GM12878 (cell line): ENCODE results near the gene EEF2K.
A peak's percentile ranks its signal among the peaks of the same experiment; 100 is the strongest.

Experiments used
- CBX5 ChIP-seq: sonication (generic); IDR thresholded peaks from 2 replicates; pipeline ENCODE4 v1.6.1; 2016; ENCODE audit warnings: low read depth, moderate library complexity, mild to moderate bottlenecking, inconsistent platforms
- CEBPB ChIP-seq, 2 experiments: fragments of 150-350 bp in 1 of 2; IDR thresholded peaks; 2 replicates each; pipeline ENCODE4 v1.6.1; 2012 to 2014; ENCODE audit warnings: low read depth in 2 of 2, low read length in 2 of 2, borderline replicate concordance in 1 of 2, inconsistent platforms in 1 of 2
- CTCF ChIP-seq, 3 experiments: IDR thresholded peaks in 2 of 3; conservative IDR thresholded peaks in 1 of 3; 2 replicates each; pipeline ENCODE4 v1.5.1; 2011; ENCODE audit warnings: low read depth in 3 of 3, low read length in 3 of 3, mild to moderate bottlenecking in 3 of 3, control low read depth in 2 of 3, moderate library complexity in 2 of 3, inconsistent platforms in 1 of 3, mixed read lengths in 1 of 3; ENCODE audit not compliant: control insufficient read depth in 2 of 3, insufficient read depth in 1 of 3; ENCODE audit errors: extremely low read depth in 1 of 3
- MYC ChIP-seq: IDR thresholded peaks from 2 replicates; pipeline ENCODE4 v1.6.1; 2011; ENCODE audit warnings: mild to moderate bottlenecking, low read length, moderate library complexity, inconsistent platforms; ENCODE audit not compliant: insufficient read depth, insufficient replicate concordance, insufficient read length, severe bottlenecking
- SIX5 ChIP-seq: IDR thresholded peaks from 2 replicates; pipeline ENCODE4 v1.6.1; 2011; ENCODE audit warnings: mild to moderate bottlenecking, low read depth, low read length, moderate library complexity; ENCODE audit not compliant: severe bottlenecking
- SRF ChIP-seq, 2 experiments: IDR thresholded peaks; 2 replicates each; pipeline ENCODE4 v1.6.1; 2011; ENCODE audit warnings: low read depth in 2 of 2, low read length in 2 of 2, mild to moderate bottlenecking in 1 of 2, moderate library complexity in 1 of 2

- TF ChIP-seq SRF (IDR thresholded peaks at IDR 0.05; ENCODE audit: low read depth in 2 of 2, low read length in 2 of 2) (no peak), CEBPB (IDR thresholded peaks at IDR 0.05; ENCODE audit: borderline replicate concordance in 1 of 2, low read depth in 2 of 2, low read length in 2 of 2) (no peak), CBX5 (no peak), CTCF (IDR thresholded peaks at IDR 0.05 in 2 of 3, conservative IDR thresholded peaks at IDR 0.05 in 1 of 3; ENCODE audit: control insufficient read depth in 2 of 3, extremely low read depth in 1 of 3, insufficient read depth in 1 of 3, low read depth in 3 of 3, low read length in 3 of 3) (peak; percentile 60 to 71 (median 61)), MYC (no peak), SIX5 (no peak)
Observed at GRCh38 chr16:22318690-22319358, 112.7 kb downstream of the EEF2K start.
